CD14-positive monocyte (primary cell): ENCODE results near the gene GYS2. TPM values are rescaled to one million over a fixed set of nuclear protein-coding genes. Genes with fewer than 3 reads are reported as not detected.
A peak's percentile ranks its signal among the peaks of the same experiment; 100 is the strongest.

Source experiments
- DNase-seq, 3 donors: peaks; one replicate each; pipeline ENCODE4 v3.0.0-alpha.2; 2011 to 2022
- H2AFZ ChIP-seq: 2 replicates; pipeline ENCODE4 v1.6.0; 2012; ENCODE audit warnings: mild to moderate bottlenecking, low read depth, low read length, inconsistent platforms; ENCODE audit not compliant: insufficient read depth, poor library complexity, severe bottlenecking
- H3K27ac ChIP-seq, 2 donors: 1 replicate in 1 of 2; 2 replicates in 1 of 2; pipeline ENCODE4 v1.5.1; 2012 to 2013; ENCODE audit warnings: low read length in 2 of 2, control low read depth in 1 of 2, inconsistent platforms in 1 of 2, low read depth in 1 of 2, mild to moderate bottlenecking in 1 of 2
- H3K27me3 ChIP-seq, 2 donors: one replicate each; pipeline versions ENCODE4 v1.6.0 to v1.6.1; 2011 to 2013; ENCODE audit warnings: low read length in 2 of 2; ENCODE audit not compliant: control insufficient read depth in 2 of 2, insufficient read depth in 2 of 2
- H3K36me3 ChIP-seq, 2 donors: replicated peaks in 1 of 2; 1 replicate in 1 of 2; 2 replicates in 1 of 2; pipeline versions ENCODE4 v1.5.1 to v1.6.1; 2012 to 2013; ENCODE audit warnings: low read length in 2 of 2, control low read depth in 1 of 2, inconsistent platforms in 1 of 2, mild to moderate bottlenecking in 1 of 2; ENCODE audit not compliant: insufficient read depth in 2 of 2, control insufficient read depth in 1 of 2
- H3K4me1 ChIP-seq, 2 donors: 1 replicate in 1 of 2; 2 replicates in 1 of 2; pipeline versions ENCODE4 v1.5.1 to v1.6.1; 2012 to 2013; ENCODE audit warnings: low read length in 2 of 2, control low read depth in 1 of 2, inconsistent platforms in 1 of 2, mild to moderate bottlenecking in 1 of 2, moderate library complexity in 1 of 2; ENCODE audit not compliant: insufficient read depth in 2 of 2, control insufficient read depth in 1 of 2
- H3K4me2 ChIP-seq: replicated peaks from 2 replicates; pipeline ENCODE3; 2012; ENCODE audit warnings: low read length, moderate library complexity, mild to moderate bottlenecking; ENCODE audit not compliant: poor library complexity, severe bottlenecking; ENCODE audit errors: extremely low read depth
- H3K4me3 ChIP-seq, 3 experiments: fragments of 200-600 bp in 1 of 3; sonication (generic) in 1 of 3; replicated peaks in 1 of 3; 1 replicate in 2 of 3; 2 replicates in 1 of 3; pipeline ENCODE4 v1.5.1; 2011 to 2013; ENCODE audit warnings: low read length in 3 of 3, mild to moderate bottlenecking in 3 of 3, control low read depth in 2 of 3, low read depth in 2 of 3, inconsistent platforms in 1 of 3, moderate library complexity in 1 of 3
- H3K79me2 ChIP-seq: 2 replicates; pipeline ENCODE4 v1.6.0; 2012; ENCODE audit warnings: mild to moderate bottlenecking, control low read depth, inconsistent platforms, low read length, moderate library complexity; ENCODE audit not compliant: insufficient read depth
- H3K9ac ChIP-seq: 2 replicates; pipeline ENCODE4 v1.6.0; 2017; ENCODE audit warnings: low read length, mild to moderate bottlenecking; ENCODE audit not compliant: insufficient read depth, poor library complexity, severe bottlenecking
- H3K9me3 ChIP-seq, 2 donors: replicated peaks in 1 of 2; 1 replicate in 1 of 2; 2 replicates in 1 of 2; pipeline versions ENCODE4 v1.5.1 to v1.6.1; 2012 to 2013; ENCODE audit warnings: low read length in 2 of 2, control low read depth in 1 of 2; ENCODE audit not compliant: control insufficient read depth in 1 of 2, insufficient read depth in 1 of 2
- H4K20me1 ChIP-seq: 2 replicates; pipeline ENCODE4 v1.6.0; 2012; ENCODE audit warnings: mild to moderate bottlenecking, low read length, control low read depth, moderate library complexity; ENCODE audit not compliant: insufficient read depth
- H3K27ac Mint-ChIP-seq, 7 donors: one replicate each; pipeline ENCODE4 v1.8.0; 2020; ENCODE audit warnings: mild to moderate bottlenecking in 7 of 7, mixed read lengths in 7 of 7, moderate library complexity in 6 of 7, inconsistent platforms in 2 of 7
- H3K27me3 Mint-ChIP-seq, 3 donors: one replicate each; pipeline ENCODE4 v1.8.0; 2021 to 2022; ENCODE audit warnings: low read depth in 3 of 3, mild to moderate bottlenecking in 3 of 3, mixed read lengths in 3 of 3, moderate library complexity in 3 of 3, inconsistent platforms in 1 of 3
- H3K36me3 Mint-ChIP-seq, 2 donors: one replicate each; pipeline ENCODE4 v1.8.0; 2020; ENCODE audit warnings: mixed read lengths in 2 of 2, inconsistent platforms in 1 of 2, mild to moderate bottlenecking in 1 of 2
- H3K4me1 Mint-ChIP-seq: one replicate; pipeline ENCODE4 v1.8.0; 2020; ENCODE audit warnings: mild to moderate bottlenecking, mixed read lengths
- H3K4me3 Mint-ChIP-seq, 2 donors: one replicate each; pipeline ENCODE4 v1.8.0; 2020; ENCODE audit warnings: mild to moderate bottlenecking in 2 of 2, mixed read lengths in 2 of 2, moderate library complexity in 1 of 2
- H3K9me3 Mint-ChIP-seq, 7 donors: one replicate each; pipeline ENCODE4 v1.8.0; 2020 to 2022; ENCODE audit warnings: mixed read lengths in 7 of 7, mild to moderate bottlenecking in 6 of 7, moderate library complexity in 6 of 7, inconsistent platforms in 2 of 7
- CTCF ChIP-seq: fragments of 200-600 bp; IDR thresholded peaks from one replicate; pipeline ENCODE4 v1.8.0; 2022; ENCODE audit warnings: antibody characterized with exemption, mild to moderate bottlenecking
- WGBS: methylation state at CpG from one replicate; pipeline ENCODE4 v1.1.5; 2013; ENCODE audit warnings: missing lambda C conversion rate; ENCODE audit not compliant: insufficient coverage; 5-methylcytosine and 5-hydroxymethylcytosine counted together
- intact Hi-C, 2 donors: fragments of 100-400 bp; cut with micrococcal nuclease; formaldehyde crosslinking; loops; one replicate each; pipeline versions ENCODE4 v1.15.0 to v1.15.1; 2023
- polyA plus RNA-seq, 3 donors: library from polyadenylated mRNA; depleted of rRNA in 1 of 3; unstranded in 2 of 3; stranded (reverse) in 1 of 3; fragments of 300-500 nt in 2 of 3; fragments of >200 nt in 1 of 3; fragmentation: Illumina TruSeq in 2 of 3; gene quantifications; 1 replicate in 2 of 3; 2 replicates in 1 of 3; pipeline ENCODE4 v1.2.3, GENCODE V29; 2012 to 2021

Gene GYS2
- polyA plus RNA-seq, 3 donors, result not detected

- Histone ChIP-seq H3K27me3 (peaks cover 54 to 62% of the 10 kb centered on the region in 2 donors), H3K4me3 (no peak overlapping the region), H3K4me1 (peaks cover 9 to 11% of the 10 kb centered on the region in 2 donors), H3K27ac (no peak overlapping the region), H3K4me2 (no peak overlapping the region), H3K9me3 (peaks cover 0 to 7% of the 10 kb centered on the region in 2 donors), H3K36me3 (no peaks in the 10 kb centered on the region), H3K9ac (no peak overlapping the region), H4K20me1 (no peaks in the 10 kb centered on the region), H3K79me2 (no peaks in the 10 kb centered on the region), H2AFZ (no peak overlapping the region)
- no peak overlapping the region for H3K27ac Mint-ChIP-seq
- peaks cover 45 to 60% (median 56%) of the 10 kb centered on the region in 3 donors for H3K27me3 Mint-ChIP-seq
- WGBS, result 79% methylated on average over 1 of the region's 2 CpGs
- peak overlapping the region in 1 of 2 donors; percentile 26 for H3K4me3 Mint-ChIP-seq
- peaks cover 6% of the 10 kb centered on the region for H3K4me1 Mint-ChIP-seq
- peaks cover 0 to 5% (median under 1%) of the 10 kb centered on the region in 7 donors for H3K9me3 Mint-ChIP-seq
- no peak for TF ChIP-seq CTCF
- intact Hi-C loops, result no loop called here
- no peaks in the 10 kb centered on the region for H3K36me3 Mint-ChIP-seq
- DNase-seq, result no peak
Observed at GRCh38 chr12:21529456-21529855, 75.2 kb downstream of the GYS2 start.

- Mint-ChIP-seq H3K9me3 (peaks cover 0 to 5% (median 4%) of the 10 kb centered on the region in 7 donors), H3K27me3 (peaks cover 47 to 61% (median 53%) of the 10 kb centered on the region in 3 donors), H3K27ac (no peak overlapping the region), H3K4me1 (peaks cover 6% of the 10 kb centered on the region), H3K36me3 (no peaks in the 10 kb centered on the region), H3K4me3 (peak overlapping the region in 1 of 2 donors; percentile 80)
- Histone ChIP-seq H4K20me1 (no peaks in the 10 kb centered on the region), H3K9ac (no peak overlapping the region), H3K36me3 (no peaks in the 10 kb centered on the region), H2AFZ (no peak overlapping the region), H3K27me3 (peaks cover 56 to 64% of the 10 kb centered on the region in 2 donors), H3K4me1 (peaks cover 9 to 11% of the 10 kb centered on the region in 2 donors), H3K4me3 (no peak overlapping the region), H3K9me3 (peaks cover 0 to 7% of the 10 kb centered on the region in 2 donors), H3K79me2 (no peaks in the 10 kb centered on the region), H3K27ac (no peak overlapping the region), H3K4me2 (no peak overlapping the region)
- TF ChIP-seq CTCF, result no peak
- intact Hi-C loops, result no loop called here
- no peak for DNase-seq
- 70% methylated on average over 2 of the region's 5 CpGs for WGBS
Observed at GRCh38 chr12:21528953-21529352, 75.7 kb downstream of the GYS2 start.
